Mucosa of descending colon (tissue), 3 donors: ENCODE results near the gene PCDHA13. TPM values are rescaled to one million over a fixed set of nuclear protein-coding genes. Genes with fewer than 3 reads are reported as not detected.
"Not testable (repeated sequence)": the region's sequence is repeated elsewhere in the genome, so short reads cannot be mapped to it uniquely, and the experiment has no call there.

Experiments used
- ATAC-seq: fragments of 200-7000 bp; cut with Tn5 transposase; one replicate; pipeline ENCODE4 v1.9.1; 2020; ENCODE audit warnings: mild to moderate bottlenecking, moderate library complexity
- DNase-seq, 3 donors: peaks; one replicate each; pipeline ENCODE4 v3.0.0-alpha.2; 2020
- H3K36me3 ChIP-seq: fragments of 200-600 bp; one replicate; pipeline ENCODE4 v1.8.0; 2021; ENCODE audit warnings: low read depth, mild to moderate bottlenecking
- H3K4me1 ChIP-seq: fragments of 200-600 bp; one replicate; pipeline ENCODE4 v1.8.0; 2021; ENCODE audit warnings: low read depth, mild to moderate bottlenecking
- H3K4me3 ChIP-seq: fragments of 200-600 bp; one replicate; pipeline ENCODE4 v1.8.0; 2021; ENCODE audit warnings: mild to moderate bottlenecking
- H3K9me3 ChIP-seq: fragments of 200-600 bp; one replicate; pipeline ENCODE4 v1.8.0; 2021; ENCODE audit warnings: mild to moderate bottlenecking
- CTCF ChIP-seq: fragments of 200-600 bp; IDR thresholded peaks from one replicate; pipeline ENCODE4 v1.8.0; 2022; ENCODE audit warnings: antibody characterized with exemption, mild to moderate bottlenecking
- intact Hi-C, 2 donors: fragments of 100-400 bp; cut with DNase I in 1 of 2; cut with micrococcal nuclease in 1 of 2; formaldehyde crosslinking; loops; one replicate each; pipeline versions ENCODE4 v1.11.0 to v1.11.1; 2022; cut with DNase I, micrococcal nuclease
- long read RNA-seq, 2 donors: library from polyadenylated mRNA; unstranded; transcript quantifications; one replicate each; pipeline ENCODE4 v2.0.0, GENCODE V29; 2019 to 2021
- total RNA-seq, 3 donors: library from RNA; stranded (reverse); fragmentation: NEBNext Ultra II Directional in 2 of 3; extraction: Animal tissue kit (Norgen Biotek cat#: 25700) in 2 of 3; gene quantifications; one replicate each; pipeline versions ENCODE4 v1.2.1 to v1.2.4, GENCODE V29; 2021 to 2023
- donor health status: DM: no; HTN: no; CAD: no; lungs with moderate emphysema.
- donor health status: DM: no; HTN: no; CAD: no.
- donor health status: DM: no; HTN: yes; CAD: no.

The PCDHA13 gene
- total RNA-seq: under 1 TPM in 2 of 3 donors, not detected in 1; 0.23 to 0.32 TPM
- long read RNA-seq, donor 1, partial matches to known transcripts: 0 of 2 reads
- long read RNA-seq, donor 1, other reads (novel, unspliced or antisense): 2 of 2 reads
- long read RNA-seq, donor 2: 0 reads

- intact Hi-C loops: no loop called here
- DNase-seq: peak in 1 of 3 donors; percentile 22
- Histone ChIP-seq H3K9me3 (peaks cover 67% of the 10 kb centered on the region), H3K4me3 (no peak within 1 kb of the TSS), H3K4me1 (no peaks in the 10 kb centered on the region), H3K36me3 (no peaks in the 10 kb centered on the region)
- ATAC-seq: no peak
- TF ChIP-seq CTCF: no peak
Observed at GRCh38 chr5:140881889-140882590, at the start of gene PCDHA13. Gene PCDHA13, plus strand, starts transcription at chr5:140882124. Its CDS starts 145 bp downstream, at chr5:140882269.

- no peak for TF ChIP-seq CTCF
- no peaks in the 10 kb centered on the region for H3K4me1 ChIP-seq
- H3K36me3 ChIP-seq: no peaks in the 10 kb centered on the region
- DNase-seq (no peak), ATAC-seq (no peak)
- intact Hi-C loops: no loop called here
- H3K4me3 ChIP-seq: no peak within 1 kb of the TSS
- H3K9me3 ChIP-seq: peaks cover 42% of the 10 kb centered on the region
Observed at GRCh38 chr5:140833993-140834392, 47.9 kb upstream of the PCDHA13 start, which contains the start of gene PCDHA7. Gene PCDHA7, plus strand, starts transcription at chr5:140834269. Its CDS starts 115 bp downstream, at chr5:140834384.

- ATAC-seq, H3K4me1 ChIP-seq, H3K36me3 ChIP-seq, intact Hi-C loops, H3K4me3 ChIP-seq: not testable (repeated sequence)
- peak in 1 of 3 donors; percentile 33 for DNase-seq
- peaks cover 36% of the 10 kb centered on the region for H3K9me3 ChIP-seq
Observed at GRCh38 chr5:140834439-140835008, 47.4 kb upstream of the PCDHA13 start.

GRCh38 chr5:140835622-140836510, 46.1 kb upstream of the PCDHA13 start:
- peaks cover 24% of the 10 kb centered on the region for H3K9me3 ChIP-seq
- no peak for DNase-seq
- intact Hi-C loops: no loop called here
- no peaks in the 10 kb centered on the region for H3K4me1 ChIP-seq
- H3K36me3 ChIP-seq: no peaks in the 10 kb centered on the region
- H3K4me3 ChIP-seq: no peak overlapping the region
- TF ChIP-seq CTCF: no peak
- no peak for ATAC-seq

- Histone ChIP-seq H3K4me1 (no peaks in the 10 kb centered on the region), H3K4me3 (no peak within 1 kb of the TSS), H3K36me3 (no peaks in the 10 kb centered on the region), H3K9me3 (peaks cover 5% of the 10 kb centered on the region)
- intact Hi-C loops: no loop called here
- ATAC-seq (no peak), DNase-seq (no peak)
- no peak for TF ChIP-seq CTCF
Observed at GRCh38 chr5:140840978-140841962, 40.7 kb upstream of the PCDHA13 start, which contains the start of gene PCDHA8. Gene PCDHA8, plus strand, starts transcription at chr5:140841187. Its CDS starts 135 bp downstream, at chr5:140841322.
